Measurements from ENCODE around the gene GRIFIN.

The GRIFIN gene

GRCh38 chr7:2476298-2476697 lies at the start of gene GRIFIN:
GRIFIN (minus strand) TSS chr7:2476398; CDS start chr7:2476383, 15 bp downstream.
- DNase-seq = no peak

GRCh38 chr7:2524808-2525657 lies 48.8 kb upstream of the GRIFIN start:
- DNase-seq = no peak

GRCh38 chr7:2523941-2524807 lies 48.0 kb upstream of the GRIFIN start:
- DNase-seq = peak; percentile 69

- no peak for DNase-seq
These were observed 47.3 kb upstream of the GRIFIN start for GRCh38 chr7:2523461-2523936.

- no peak for DNase-seq
These were observed 46.7 kb upstream of the GRIFIN start for GRCh38 chr7:2522780-2523433.

GRCh38 chr7:2521952-2522591 lies 45.9 kb upstream of the GRIFIN start:
- peak; percentile 90 for DNase-seq

- no peak for DNase-seq
These were observed 45.1 kb upstream of the GRIFIN start for GRCh38 chr7:2521341-2521745.

GRCh38 chr7:2520761-2521290 lies 44.6 kb upstream of the GRIFIN start:
- DNase-seq = peak; percentile 39

- DNase-seq = peak; percentile 46
These were observed 44.0 kb upstream of the GRIFIN start for GRCh38 chr7:2520131-2520760.

- peak; percentile 95 for DNase-seq
These were observed 43.1 kb upstream of the GRIFIN start, which contains the start of gene LFNG for GRCh38 chr7:2519119-2519930. LFNG (plus strand) TSS chr7:2519774; CDS start chr7:2519862, 88 bp downstream.

- DNase-seq = no peak
These were observed 42.5 kb upstream of the GRIFIN start for GRCh38 chr7:2518737-2519118.

- DNase-seq = no peak
These were observed 41.7 kb upstream of the GRIFIN start for GRCh38 chr7:2517678-2518507.

- no peak for DNase-seq
These were observed 40.8 kb upstream of the GRIFIN start for GRCh38 chr7:2517026-2517425.

- DNase-seq = no peak
These were observed 40.0 kb upstream of the GRIFIN start for GRCh38 chr7:2516194-2516555.

- DNase-seq = no peak
These were observed 39.4 kb upstream of the GRIFIN start for GRCh38 chr7:2515424-2516193.

GRCh38 chr7:2514473-2515423 lies 38.5 kb upstream of the GRIFIN start:
- DNase-seq = no peak

- DNase-seq = no peak
These were observed 37.5 kb upstream of the GRIFIN start for GRCh38 chr7:2513702-2514101.

- no peak for DNase-seq
These were observed 36.5 kb upstream of the GRIFIN start for GRCh38 chr7:2512713-2513112.
